HepG2 (cell line): ENCODE data around the gene DDR1. TPM values are rescaled to one million over a fixed set of nuclear protein-coding genes. Genes with fewer than 3 reads are reported as not detected.

Experiments
- ATM ChIP-seq: fragments of 450-650 bp; IDR thresholded peaks from 2 replicates; pipeline ENCODE4 v1.7.1; 2017; ENCODE audit warnings: mild to moderate bottlenecking, borderline replicate concordance
- CHCHD3 ChIP-seq: sonication (generic); formaldehyde crosslinking; IDR thresholded peaks from 2 replicates; pipeline ENCODE4 v1.8.0; 2022; ENCODE audit warnings: mild to moderate bottlenecking, missing genetic modification reagents, moderate library complexity
- CREM ChIP-seq, 2 experiments: sonication (generic) in 1 of 2; formaldehyde crosslinking in 1 of 2; IDR thresholded peaks; 2 replicates each; pipeline versions ENCODE4 v1.4.0 to v1.6.1; 2016 to 2020; ENCODE audit warnings: antibody characterized with exemption in 1 of 2, mild to moderate bottlenecking in 1 of 2, missing genetic modification reagents in 1 of 2
- EEA1 ChIP-seq: sonication (generic); formaldehyde crosslinking; IDR thresholded peaks from 2 replicates; pipeline ENCODE4 v1.5.1; 2020; ENCODE audit warnings: mild to moderate bottlenecking, missing genetic modification reagents, borderline replicate concordance
- ETS1 ChIP-seq: sonication (generic); formaldehyde crosslinking; IDR thresholded peaks from 2 replicates; pipeline ENCODE4 v1.4.0; 2020; ENCODE audit warnings: missing genetic modification reagents
- ETV5 ChIP-seq: IDR thresholded peaks from 2 replicates; pipeline ENCODE4 v1.6.1; 2018; ENCODE audit warnings: missing biosample characterization, missing genetic modification reagents, inconsistent platforms, borderline replicate concordance
- HNRNPH1 ChIP-seq: fragments of 200-400 bp; formaldehyde crosslinking; optimal IDR thresholded peaks from 2 replicates; pipeline ENCODE3; 2017; ENCODE audit warnings: mild to moderate bottlenecking, low read depth, low read length
- NFE2 ChIP-seq: sonication (generic); formaldehyde crosslinking; IDR thresholded peaks from 2 replicates; pipeline ENCODE4 v1.4.0; 2020; ENCODE audit warnings: missing genetic modification reagents
- SAP130 ChIP-seq: IDR thresholded peaks from 2 replicates; pipeline ENCODE4 v1.6.1; 2016; ENCODE audit warnings: low read depth
- TOE1 ChIP-seq: sonication (generic); formaldehyde crosslinking; IDR thresholded peaks from 2 replicates; pipeline ENCODE4 v1.4.0; 2020; ENCODE audit warnings: mild to moderate bottlenecking, missing genetic modification reagents
- TRIM22 ChIP-seq: fragments of 450-650 bp; IDR thresholded peaks from 2 replicates; pipeline ENCODE4 v1.6.1; 2017
- ZHX1 ChIP-seq: sonication (generic); formaldehyde crosslinking; IDR thresholded peaks from 2 replicates; pipeline ENCODE4 v1.8.1; 2022; ENCODE audit warnings: low read depth, mild to moderate bottlenecking, missing genetic modification reagents
- ZNF260 ChIP-seq: sonication (generic); formaldehyde crosslinking; IDR thresholded peaks from 2 replicates; pipeline ENCODE4 v1.4.0; 2020; ENCODE audit warnings: missing genetic modification reagents, low read depth, mild to moderate bottlenecking, borderline replicate concordance
- ZNF572 ChIP-seq: sonication (generic); formaldehyde crosslinking; IDR thresholded peaks from 2 replicates; pipeline ENCODE4 v1.5.1; 2020; ENCODE audit warnings: mild to moderate bottlenecking, missing genetic modification reagents
- ZNF619 ChIP-seq: sonication (generic); formaldehyde crosslinking; IDR thresholded peaks from 2 replicates; pipeline ENCODE4 v1.4.0; 2020; ENCODE audit warnings: mild to moderate bottlenecking, missing genetic modification reagents
- polyA plus RNA-seq, 8 experiments: library from polyadenylated mRNA; depleted of rRNA in 3 of 8; stranded (reverse) in 7 of 8; unstranded in 1 of 8; fragments of >200 nt; fragmentation: Illumina TruSeq in 4 of 8; extraction: Trizol in 4 of 8; gene quantifications; 2 replicates each; pipeline versions ENCODE4 v1.2.1 to v1.2.3, GENCODE V29; 2011 to 2016; ENCODE audit warnings: low read depth in 4 of 8, missing spikeins in 1 of 8, mixed read lengths in 1 of 8; ENCODE audit not compliant: insufficient read depth in 1 of 8
- total RNA-seq, 5 experiments: library from RNA; depleted of rRNA; stranded (reverse); fragments of >200 nt; fragmentation: Illumina TruSeq; extraction: Trizol; gene quantifications; 2 replicates each; pipeline ENCODE4 v1.2.3, GENCODE V29; 2016; ENCODE audit warnings: low read depth in 1 of 5
- TF ChIP-seq, protein P1 (sequence below): sonication (generic); formaldehyde crosslinking; IDR thresholded peaks from 2 replicates; pipeline ENCODE4 v1.5.1; 2020; ENCODE audit warnings: mild to moderate bottlenecking, missing genetic modification reagents
- TF ChIP-seq, protein P2 (sequence below): sonication (generic); formaldehyde crosslinking; IDR thresholded peaks from 2 replicates; pipeline ENCODE4 v1.8.0; 2022; ENCODE audit warnings: missing genetic modification reagents, low read depth, mild to moderate bottlenecking, borderline replicate concordance
- TF ChIP-seq, protein P3 (sequence below): sonication (generic); formaldehyde crosslinking; IDR thresholded peaks from 2 replicates; pipeline ENCODE4 v1.5.0; 2020; ENCODE audit warnings: mild to moderate bottlenecking, missing genetic modification reagents
- TF ChIP-seq, protein P4 (sequence below): sonication (generic); formaldehyde crosslinking; IDR thresholded peaks from 2 replicates; pipeline ENCODE4 v1.5.1; 2020; ENCODE audit warnings: mild to moderate bottlenecking, missing genetic modification reagents, borderline replicate concordance

The DDR1 gene
- total and polyA plus RNA-seq, 2 of the 13 experiments (the other 11 are each of a cell fraction or from before 2014, with no cell fraction given), result 16.7 to 20.2 TPM

DNA sequence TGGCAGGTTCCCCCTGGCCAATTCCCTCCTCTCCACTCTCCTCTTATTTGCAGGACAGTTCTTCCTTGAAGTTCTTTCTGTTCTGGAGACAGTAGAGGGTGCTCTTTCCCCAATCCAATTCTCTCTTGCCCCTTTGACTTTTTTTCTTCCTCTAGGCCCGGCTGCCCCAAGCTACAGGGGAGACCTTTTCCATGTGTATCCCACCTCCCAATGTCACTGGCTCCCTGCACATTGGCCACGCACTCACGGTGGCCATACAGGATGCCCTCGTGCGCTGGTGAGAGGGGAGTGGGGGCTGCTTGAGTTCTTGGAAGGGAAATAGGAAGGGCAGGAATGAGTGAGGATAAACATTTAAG lies 31.2 kb downstream of the DDR1 start (continued):
- TF ChIP-seq, protein P1, sequence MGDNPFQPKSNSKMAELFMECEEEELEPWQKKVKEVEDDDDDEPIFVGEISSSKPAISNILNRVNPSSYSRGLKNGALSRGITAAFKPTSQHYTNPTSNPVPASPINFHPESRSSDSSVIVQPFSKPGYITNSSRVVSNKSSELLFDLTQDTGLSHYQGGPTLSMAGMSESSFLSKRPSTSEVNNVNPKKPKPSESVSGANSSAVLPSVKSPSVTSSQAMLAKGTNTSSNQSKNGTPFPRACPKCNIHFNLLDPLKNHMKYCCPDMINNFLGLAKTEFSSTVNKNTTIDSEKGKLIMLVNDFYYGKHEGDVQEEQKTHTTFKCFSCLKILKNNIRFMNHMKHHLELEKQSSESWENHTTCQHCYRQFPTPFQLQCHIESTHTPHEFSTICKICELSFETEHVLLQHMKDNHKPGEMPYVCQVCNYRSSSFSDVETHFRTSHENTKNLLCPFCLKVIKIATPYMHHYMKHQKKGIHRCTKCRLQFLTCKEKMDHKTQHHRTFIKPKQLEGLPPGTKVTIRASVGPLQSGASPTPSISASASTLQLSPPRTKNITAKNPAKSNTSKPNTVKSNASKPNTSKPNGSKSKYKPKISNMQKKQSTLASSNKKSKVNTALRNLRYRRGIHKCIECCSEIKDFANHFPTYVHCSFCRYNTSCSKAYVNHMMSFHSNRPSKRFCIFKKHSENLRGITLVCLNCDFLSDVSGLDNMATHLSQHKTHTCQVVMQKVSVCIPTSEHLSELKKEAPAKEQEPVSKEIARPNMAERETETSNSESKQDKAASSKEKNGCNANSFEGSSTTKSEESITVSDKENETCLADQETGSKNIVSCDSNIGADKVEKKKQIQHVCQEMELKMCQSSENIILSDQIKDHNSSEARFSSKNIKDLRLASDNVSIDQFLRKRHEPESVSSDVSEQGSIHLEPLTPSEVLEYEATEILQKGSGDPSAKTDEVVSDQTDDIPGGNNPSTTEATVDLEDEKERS (CRISPR knock-in tag), result no peak
- TF ChIP-seq ZNF619 (CRISPR knock-in tag) (no peak), SAP130 (peak; percentile 31; the same call in 1 of the 2 replicates), HNRNPH1 (no peak), ZHX1 (CRISPR knock-in tag) (no peak), TOE1 (CRISPR knock-in tag) (no peak), TRIM22 (no peak), ETS1 (CRISPR knock-in tag) (no peak), ATM (no peak), CHCHD3 (no peak), ZNF572 (CRISPR knock-in tag) (no peak), CREM (IDR thresholded peaks at IDR 0.05) (no peak), CREM (CRISPR knock-in tag; IDR thresholded peaks at IDR 0.05) (no peak), NFE2 (CRISPR knock-in tag) (no peak), ZNF260 (no peak), ETV5 (CRISPR knock-in tag) (no peak), EEA1 (CRISPR knock-in tag) (no peak)
- TF ChIP-seq, protein P2, sequence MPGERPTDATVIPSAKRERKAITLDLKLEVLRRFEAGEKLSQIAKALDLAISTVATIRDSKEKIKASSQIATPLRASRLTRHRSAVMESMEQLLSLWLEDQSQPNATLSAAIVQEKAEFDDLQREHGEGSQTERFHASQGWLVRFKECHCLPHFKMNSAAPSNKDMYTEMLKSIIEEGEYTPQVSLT, result no peak
- TF ChIP-seq, protein P3, sequence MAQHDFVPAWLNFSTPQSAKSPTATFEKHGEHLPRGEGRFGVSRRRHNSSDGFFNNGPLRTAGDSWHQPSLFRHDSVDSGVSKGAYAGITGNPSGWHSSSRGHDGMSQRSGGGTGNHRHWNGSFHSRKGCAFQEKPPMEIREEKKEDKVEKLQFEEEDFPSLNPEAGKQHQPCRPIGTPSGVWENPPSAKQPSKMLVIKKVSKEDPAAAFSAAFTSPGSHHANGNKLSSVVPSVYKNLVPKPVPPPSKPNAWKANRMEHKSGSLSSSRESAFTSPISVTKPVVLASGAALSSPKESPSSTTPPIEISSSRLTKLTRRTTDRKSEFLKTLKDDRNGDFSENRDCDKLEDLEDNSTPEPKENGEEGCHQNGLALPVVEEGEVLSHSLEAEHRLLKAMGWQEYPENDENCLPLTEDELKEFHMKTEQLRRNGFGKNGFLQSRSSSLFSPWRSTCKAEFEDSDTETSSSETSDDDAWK (CRISPR knock-in tag), result no peak
- TF ChIP-seq, protein P4, sequence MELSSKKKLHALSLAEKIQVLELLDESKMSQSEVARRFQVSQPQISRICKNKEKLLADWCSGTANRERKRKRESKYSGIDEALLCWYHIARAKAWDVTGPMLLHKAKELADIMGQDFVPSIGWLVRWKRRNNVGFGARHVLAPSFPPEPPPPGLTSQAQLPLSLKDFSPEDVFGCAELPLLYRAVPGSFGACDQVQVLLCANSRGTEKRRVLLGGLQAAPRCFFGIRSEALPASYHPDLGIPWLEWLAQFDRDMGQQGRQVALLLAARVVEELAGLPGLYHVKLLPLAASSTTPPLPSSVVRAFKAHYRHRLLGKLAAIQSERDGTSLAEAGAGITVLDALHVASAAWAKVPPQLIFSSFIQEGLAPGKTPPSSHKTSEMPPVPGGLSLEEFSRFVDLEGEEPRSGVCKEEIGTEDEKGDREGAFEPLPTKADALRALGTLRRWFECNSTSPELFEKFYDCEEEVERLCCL, result no peak
